ENCODE data around the gene RHBDD2.

DNA sequence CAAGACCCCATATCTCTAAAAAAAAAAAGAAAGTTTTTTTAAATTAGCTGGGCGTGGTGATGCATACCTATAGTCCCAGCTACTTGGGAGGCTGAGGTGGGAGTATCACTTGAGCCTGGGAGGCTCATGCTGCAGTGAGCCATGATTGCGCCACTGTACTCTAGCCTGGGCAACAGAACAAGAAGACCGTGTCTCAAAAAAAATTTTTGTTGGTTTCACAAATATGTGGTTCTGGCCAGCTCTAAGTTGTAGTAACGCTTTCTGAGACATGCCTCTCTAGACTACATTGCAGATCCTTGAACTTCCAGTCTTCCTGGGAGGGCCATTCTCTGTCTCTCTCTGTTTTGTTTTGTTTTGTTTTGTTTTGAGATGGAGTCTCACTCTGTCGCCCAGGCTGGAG, 24.6 kb upstream of the RHBDD2 start:
- TF ChIP-seq, protein P1, sequence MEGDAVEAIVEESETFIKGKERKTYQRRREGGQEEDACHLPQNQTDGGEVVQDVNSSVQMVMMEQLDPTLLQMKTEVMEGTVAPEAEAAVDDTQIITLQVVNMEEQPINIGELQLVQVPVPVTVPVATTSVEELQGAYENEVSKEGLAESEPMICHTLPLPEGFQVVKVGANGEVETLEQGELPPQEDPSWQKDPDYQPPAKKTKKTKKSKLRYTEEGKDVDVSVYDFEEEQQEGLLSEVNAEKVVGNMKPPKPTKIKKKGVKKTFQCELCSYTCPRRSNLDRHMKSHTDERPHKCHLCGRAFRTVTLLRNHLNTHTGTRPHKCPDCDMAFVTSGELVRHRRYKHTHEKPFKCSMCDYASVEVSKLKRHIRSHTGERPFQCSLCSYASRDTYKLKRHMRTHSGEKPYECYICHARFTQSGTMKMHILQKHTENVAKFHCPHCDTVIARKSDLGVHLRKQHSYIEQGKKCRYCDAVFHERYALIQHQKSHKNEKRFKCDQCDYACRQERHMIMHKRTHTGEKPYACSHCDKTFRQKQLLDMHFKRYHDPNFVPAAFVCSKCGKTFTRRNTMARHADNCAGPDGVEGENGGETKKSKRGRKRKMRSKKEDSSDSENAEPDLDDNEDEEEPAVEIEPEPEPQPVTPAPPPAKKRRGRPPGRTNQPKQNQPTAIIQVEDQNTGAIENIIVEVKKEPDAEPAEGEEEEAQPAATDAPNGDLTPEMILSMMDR (IDR thresholded peaks at IDR 0.05; ENCODE audit: low read depth, low read length, poor library complexity, severe bottlenecking), result no peak
- no peak for TF ChIP-seq EZH2phosphoT487 (IDR thresholded peaks at IDR 0.05; ENCODE audit: borderline replicate concordance, low read length)

Measured in DOHH2 (cell line).